DMS114 treated with DMSO at 0.1 percent for 48 hours (cell line): ENCODE results near the gene SPACA7.
"Not testable (repeated sequence)": the region's sequence is repeated elsewhere in the genome, so short reads cannot be mapped to it uniquely, and the experiment has no call there.

Experiments
- DNase-seq: peaks from one replicate; lab custom pipeline; 2025; ENCODE audit not compliant: unreplicated experiment; lab: John Stamatoyannopoulos, UW

SPACA7 gene

GRCh38 chr13:112349681-112350080 lies 26.5 kb upstream of the SPACA7 start:
- DNase-seq: no peak

- no peak for DNase-seq
These were observed 25.9 kb upstream of the SPACA7 start for GRCh38 chr13:112350300-112350699.

- DNase-seq: no peak
These were observed 24.3 kb upstream of the SPACA7 start for GRCh38 chr13:112351825-112352224.

- no peak for DNase-seq
These were observed 22.3 kb upstream of the SPACA7 start for GRCh38 chr13:112353856-112354255.

GRCh38 chr13:112354330-112355273 lies 21.6 kb upstream of the SPACA7 start:
- DNase-seq: no peak

- DNase-seq: no peak
These were observed 20.8 kb upstream of the SPACA7 start for GRCh38 chr13:112355274-112355838.

GRCh38 chr13:112356190-112356589 lies 20.0 kb upstream of the SPACA7 start:
- no peak for DNase-seq

GRCh38 chr13:112358156-112358555 lies 18.0 kb upstream of the SPACA7 start:
- no peak for DNase-seq

GRCh38 chr13:112362021-112362420 lies 14.1 kb upstream of the SPACA7 start:
- DNase-seq: no peak

- DNase-seq: no peak
These were observed 12.2 kb upstream of the SPACA7 start for GRCh38 chr13:112363867-112364528.

GRCh38 chr13:112366907-112367646 lies 9.1 kb upstream of the SPACA7 start:
- no peak for DNase-seq

GRCh38 chr13:112368883-112369282 lies 7.3 kb upstream of the SPACA7 start:
- DNase-seq: no peak

GRCh38 chr13:112370311-112370710 lies 5.8 kb upstream of the SPACA7 start:
- DNase-seq: no peak

GRCh38 chr13:112374271-112374670 lies 1.9 kb upstream of the SPACA7 start:
- no peak for DNase-seq

GRCh38 chr13:112391746-112392145 lies 15.6 kb downstream of the SPACA7 start:
- DNase-seq: no peak

GRCh38 chr13:112392719-112393118 lies 16.6 kb downstream of the SPACA7 start:
- DNase-seq: no peak

GRCh38 chr13:112395022-112395421 lies 18.9 kb downstream of the SPACA7 start:
- DNase-seq: not testable (repeated sequence)

- DNase-seq: not testable (repeated sequence)
These were observed 19.8 kb downstream of the SPACA7 start for GRCh38 chr13:112395941-112396340.

GRCh38 chr13:112397108-112397507 lies 21.0 kb downstream of the SPACA7 start:
- no peak for DNase-seq

- not testable (repeated sequence) for DNase-seq
These were observed 22.2 kb downstream of the SPACA7 start for GRCh38 chr13:112398347-112398746.

- DNase-seq: not testable (repeated sequence)
These were observed 33.7 kb downstream of the SPACA7 start for GRCh38 chr13:112409828-112410227.
